Gastroesophageal sphincter (tissue), 3 donors: ENCODE data around the gene FAU.

Experiments used
- CTCF ChIP-seq, 4 experiments: fragments of 200-600 bp in 2 of 4; fragments of 450-650 bp in 2 of 4; sonication (generic) in 1 of 4; IDR thresholded peaks; one replicate each; pipeline ENCODE4 v1.5.1; 2017 to 2019; ENCODE audit warnings: antibody characterized with exemption in 4 of 4, mild to moderate bottlenecking in 2 of 4, moderate library complexity in 2 of 4
- EP300 ChIP-seq: sonication (generic); formaldehyde crosslinking; IDR thresholded peaks from one replicate; pipeline ENCODE4 v1.6.1; 2017; ENCODE audit warnings: antibody characterized with exemption, mild to moderate bottlenecking
- POLR2A ChIP-seq, 2 donors: fragments of 450-650 bp; IDR thresholded peaks; one replicate each; pipeline ENCODE4 v1.6.1; 2017; ENCODE audit warnings: antibody characterized with exemption in 2 of 2, mild to moderate bottlenecking in 2 of 2, moderate library complexity in 1 of 2
- POLR2AphosphoS5 ChIP-seq: sonication (generic); formaldehyde crosslinking; IDR thresholded peaks from one replicate; pipeline ENCODE4 v1.6.1; 2017; ENCODE audit warnings: antibody characterized with exemption

- no peak for TF ChIP-seq POLR2A (IDR thresholded peaks at IDR 0.05)
- no peak for TF ChIP-seq CTCF (IDR thresholded peaks at IDR 0.05)
- no peak for TF ChIP-seq POLR2AphosphoS5
- no peak for TF ChIP-seq EP300
These were observed 26.5 kb downstream of the FAU start for GRCh38 chr11:65095427-65095826.
